SK-N-SH treated with all-trans-retinoic acid at 6 μM for 48 hours (cell line): ENCODE results near the gene DNAAF1.

Experiments used
- ATAC-seq: fragments of 200-7000 bp; cut with Tn5 transposase; 3 replicates; pipeline ENCODE4 v1.9.1; 2020; ENCODE audit warnings: mild to moderate bottlenecking, moderate library complexity
- BACH2 ChIP-seq: fragments of 250-450 bp; sonication (Bioruptor Pico); IDR thresholded peaks from 2 replicates; pipeline ENCODE4 v1.9.0; 2021; ENCODE audit warnings: mild to moderate bottlenecking, borderline replicate concordance
- CREB5 ChIP-seq: fragments of 250-450 bp; sonication (Bioruptor Pico); IDR thresholded peaks from 2 replicates; pipeline ENCODE4 v1.5.1; 2020; ENCODE audit warnings: low read depth, mild to moderate bottlenecking, moderate library complexity
- CSDC2 ChIP-seq: fragments of 250-450 bp; sonication (Bioruptor Pico); IDR thresholded peaks from 2 replicates; pipeline ENCODE4 v1.5.0; 2020; ENCODE audit warnings: mild to moderate bottlenecking, moderate library complexity
- CSRNP3 ChIP-seq: fragments of 250-450 bp; sonication (Bioruptor Pico); IDR thresholded peaks from 2 replicates; pipeline ENCODE4 v1.5.1; 2021; ENCODE audit warnings: mild to moderate bottlenecking, moderate library complexity
- GLIS3 ChIP-seq: fragments of 250-450 bp; sonication (Bioruptor Pico); IDR thresholded peaks from 2 replicates; pipeline ENCODE4 v1.5.0; 2020; ENCODE audit warnings: mild to moderate bottlenecking, moderate library complexity
- ISL1 ChIP-seq: fragments of 250-450 bp; sonication (Bioruptor Pico); IDR thresholded peaks from 2 replicates; pipeline ENCODE4 v2.1.2; 2022; ENCODE audit warnings: mild to moderate bottlenecking, moderate library complexity
- PATZ1 ChIP-seq: fragments of 250-450 bp; sonication (Bioruptor Pico); IDR thresholded peaks from 2 replicates; pipeline ENCODE4 v1.8.0; 2020; ENCODE audit warnings: mild to moderate bottlenecking, moderate library complexity, borderline replicate concordance
- POU6F1 ChIP-seq: fragments of 250-450 bp; sonication (Bioruptor Pico); IDR thresholded peaks from 2 replicates; pipeline ENCODE4 v1.8.0; 2021; ENCODE audit warnings: low read depth, mild to moderate bottlenecking, moderate library complexity, borderline replicate concordance
- PPARA ChIP-seq: fragments of 250-450 bp; sonication (Bioruptor Pico); IDR thresholded peaks from 2 replicates; pipeline ENCODE4 v1.5.0; 2020; ENCODE audit warnings: mild to moderate bottlenecking, borderline replicate concordance
- SNAI2 ChIP-seq: fragments of 250-450 bp; sonication (Bioruptor Pico); IDR thresholded peaks from 2 replicates; pipeline ENCODE4 v1.5.0; 2020; ENCODE audit warnings: mild to moderate bottlenecking, moderate library complexity
- TSHZ2 ChIP-seq: fragments of 250-450 bp; sonication (Bioruptor Pico); IDR thresholded peaks from 2 replicates; pipeline ENCODE4 v1.5.0; 2020; ENCODE audit warnings: mild to moderate bottlenecking, moderate library complexity
- ZFP3 ChIP-seq: fragments of 250-450 bp; sonication (Bioruptor Pico); IDR thresholded peaks from 2 replicates; pipeline ENCODE4 v1.5.0; 2020; ENCODE audit warnings: mild to moderate bottlenecking, moderate library complexity
- ZFP30 ChIP-seq: fragments of 450-650 bp; formaldehyde crosslinking; IDR thresholded peaks from 2 replicates; pipeline ENCODE4 v1.5.0; 2022; ENCODE audit warnings: mild to moderate bottlenecking, moderate library complexity
- ZNF565 ChIP-seq: fragments of 450-650 bp; formaldehyde crosslinking; conservative IDR thresholded peaks from 2 replicates; pipeline ENCODE4 v1.5.0; 2020; ENCODE audit warnings: low read depth, mild to moderate bottlenecking, moderate library complexity
- ZNF70 ChIP-seq: fragments of 450-650 bp; formaldehyde crosslinking; IDR thresholded peaks from 2 replicates; pipeline ENCODE4 v1.5.0; 2020; ENCODE audit warnings: mild to moderate bottlenecking, moderate library complexity

DNAAF1 gene

GRCh38 chr16:84181144-84181915, 36.2 kb downstream of the DNAAF1 start:
- TF ChIP-seq ZFP3: no peak
- no peak for TF ChIP-seq GLIS3 (CRISPR knock-in tag)
- TF ChIP-seq ISL1 (CRISPR knock-in tag): no peak
- no peak for TF ChIP-seq PPARA
- no peak for TF ChIP-seq ZNF565 (CRISPR knock-in tag)
- TF ChIP-seq SNAI2 (CRISPR knock-in tag): no peak
- no peak for TF ChIP-seq POU6F1 (CRISPR knock-in tag)
- no peak for TF ChIP-seq ZNF70 (CRISPR knock-in tag)
- TF ChIP-seq CSDC2: no peak

GRCh38 chr16:84182104-84182503, 37.0 kb downstream of the DNAAF1 start:
- ATAC-seq: no peak
- no peak for TF ChIP-seq CREB5
- TF ChIP-seq TSHZ2 (CRISPR knock-in tag): no peak
- no peak for TF ChIP-seq PATZ1 (CRISPR knock-in tag)
- TF ChIP-seq SNAI2 (CRISPR knock-in tag): no peak
- TF ChIP-seq PPARA: no peak
- no peak for TF ChIP-seq CSRNP3 (CRISPR knock-in tag)

More at GRCh38 chr16:84181144-84181915, 36.2 kb downstream of the DNAAF1 start:
- ATAC-seq: no peak

GRCh38 chr16:84182680-84183571, 37.8 kb downstream of the DNAAF1 start:
- ATAC-seq: no peak
- TF ChIP-seq CREB5 (no peak), POU6F1 (CRISPR knock-in tag) (no peak), ZFP30 (CRISPR knock-in tag) (no peak), TSHZ2 (CRISPR knock-in tag) (no peak), BACH2 (CRISPR knock-in tag) (no peak), CSRNP3 (CRISPR knock-in tag) (no peak)
